NB4 (cell line): ENCODE results near the gene CHD3.

Source experiments
- DNase-seq: peaks from one replicate; pipeline ENCODE4 v3.0.0; 2010; ENCODE audit warnings: low read depth
- H3K4me3 ChIP-seq: one replicate; pipeline ENCODE4 v1.5.1; 2011; ENCODE audit warnings: mild to moderate bottlenecking, low read depth, low read length, moderate library complexity
- CTCF ChIP-seq: IDR thresholded peaks from one replicate; pipeline ENCODE4 v1.5.1; 2012; ENCODE audit warnings: low read depth, low read length
- MYC ChIP-seq: IDR thresholded peaks from 2 replicates; pipeline ENCODE4 v1.6.1; 2011; ENCODE audit warnings: low read depth, low read length
- POLR2A ChIP-seq: IDR thresholded peaks from 2 replicates; pipeline ENCODE4 v1.6.1; 2011; ENCODE audit warnings: mild to moderate bottlenecking; ENCODE audit not compliant: insufficient read length; ENCODE audit errors: extremely low read depth
- TF ChIP-seq, protein P1 (sequence below): IDR thresholded peaks from 2 replicates; pipeline ENCODE4 v1.6.1; 2011; ENCODE audit warnings: low read depth, low read length

CHD3 gene

DNA sequence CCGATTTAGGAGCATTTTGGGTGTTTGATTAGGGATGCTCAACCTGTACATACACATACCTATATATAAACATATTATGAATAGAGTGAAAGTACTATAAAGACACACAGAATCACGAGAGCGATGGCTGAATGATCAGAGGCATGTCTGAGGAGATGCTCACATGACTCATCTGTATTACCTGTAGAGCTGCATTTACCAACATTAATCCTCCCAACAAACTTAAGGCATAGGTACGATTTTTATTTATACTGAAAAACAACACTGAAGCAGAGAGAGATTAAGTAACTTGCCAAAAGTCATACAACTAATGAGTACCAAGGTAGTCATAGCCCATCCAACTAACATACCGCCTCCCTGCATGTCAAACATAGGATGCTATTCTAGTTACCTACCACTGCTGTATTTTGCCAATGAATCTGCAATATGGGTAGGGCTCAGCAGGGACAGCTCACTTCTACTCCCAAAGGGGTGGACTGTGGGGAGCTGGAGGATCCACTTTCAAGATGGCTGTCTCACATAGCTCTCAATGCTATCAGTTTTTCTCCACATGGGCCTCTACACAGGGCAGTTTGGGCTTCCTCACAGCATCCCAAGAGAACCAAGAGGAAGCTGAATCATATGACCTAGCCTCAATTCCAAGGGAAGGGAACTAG, 23.5 kb upstream of the CHD3 start:
- no peak overlapping the region for H3K4me3 ChIP-seq
- TF ChIP-seq MYC: no peak
- TF ChIP-seq CTCF: no peak
- TF ChIP-seq, protein P1, sequence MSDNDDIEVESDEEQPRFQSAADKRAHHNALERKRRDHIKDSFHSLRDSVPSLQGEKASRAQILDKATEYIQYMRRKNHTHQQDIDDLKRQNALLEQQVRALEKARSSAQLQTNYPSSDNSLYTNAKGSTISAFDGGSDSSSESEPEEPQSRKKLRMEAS: no peak
- no peak for TF ChIP-seq POLR2A
- DNase-seq: no peak

GRCh38 chr17:7867881-7868329, 20.7 kb upstream of the CHD3 start:
- H3K4me3 ChIP-seq: no peak overlapping the region
- no peak for TF ChIP-seq MYC
- TF ChIP-seq CTCF: no peak
- TF ChIP-seq, protein P1: no peak
- no peak for TF ChIP-seq POLR2A
- DNase-seq: peak; percentile 66

GRCh38 chr17:7873051-7873450, 15.5 kb upstream of the CHD3 start:
- no peak overlapping the region for H3K4me3 ChIP-seq
- TF ChIP-seq CTCF: no peak
- TF ChIP-seq MYC: no peak
- TF ChIP-seq, protein P1: no peak
- no peak for TF ChIP-seq POLR2A
- no peak for DNase-seq

DNA sequence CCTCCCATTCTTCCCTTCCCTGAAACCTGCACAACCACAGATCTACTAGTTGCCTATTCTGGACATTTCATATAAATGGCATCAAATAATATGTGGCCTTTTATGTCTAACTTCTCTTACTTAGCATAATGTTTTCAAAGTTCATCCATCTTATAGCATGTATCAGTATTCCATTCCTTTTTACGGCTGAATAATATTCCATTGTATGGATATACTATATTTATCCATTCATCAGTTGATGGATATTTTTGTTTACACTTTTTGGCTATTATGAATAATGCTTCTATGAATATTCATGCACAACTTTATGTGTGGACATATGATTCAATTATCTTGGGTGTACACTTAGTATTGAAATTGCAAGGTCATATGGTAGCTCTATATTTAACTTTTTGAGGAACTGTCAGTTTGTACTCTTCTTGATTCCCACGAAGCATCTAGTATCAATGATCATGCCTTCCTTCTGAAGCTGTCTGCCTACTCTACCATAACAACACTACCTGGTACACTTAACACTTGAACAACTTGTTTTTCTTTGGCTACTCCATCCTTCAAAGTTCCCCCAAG, 12.7 kb upstream of the CHD3 start:
- DNase-seq: no peak

GRCh38 chr17:7878234-7878633, 10.4 kb upstream of the CHD3 start:
- no peak overlapping the region for H3K4me3 ChIP-seq
- TF ChIP-seq, protein P1: no peak
- TF ChIP-seq POLR2A (no peak), CTCF (no peak), MYC (no peak)
- no peak for DNase-seq

More for the DNA sequence above, 12.7 kb upstream of the CHD3 start:
- H3K4me3 ChIP-seq: no peak overlapping the region
- no peak for TF ChIP-seq CTCF
- TF ChIP-seq, protein P1: no peak
- TF ChIP-seq POLR2A: no peak
- TF ChIP-seq MYC: no peak
